HG03520 (cell line): Measurements from ENCODE around the gene BCO1.

Experiments
- ATAC-seq: cut with Tn5 transposase; IDR thresholded peaks from one replicate; pipeline ENCODE4 v1.9.1; 2021; ENCODE audit warnings: mild to moderate bottlenecking, moderate library complexity; ENCODE audit not compliant: unreplicated experiment

The BCO1 gene

DNA sequence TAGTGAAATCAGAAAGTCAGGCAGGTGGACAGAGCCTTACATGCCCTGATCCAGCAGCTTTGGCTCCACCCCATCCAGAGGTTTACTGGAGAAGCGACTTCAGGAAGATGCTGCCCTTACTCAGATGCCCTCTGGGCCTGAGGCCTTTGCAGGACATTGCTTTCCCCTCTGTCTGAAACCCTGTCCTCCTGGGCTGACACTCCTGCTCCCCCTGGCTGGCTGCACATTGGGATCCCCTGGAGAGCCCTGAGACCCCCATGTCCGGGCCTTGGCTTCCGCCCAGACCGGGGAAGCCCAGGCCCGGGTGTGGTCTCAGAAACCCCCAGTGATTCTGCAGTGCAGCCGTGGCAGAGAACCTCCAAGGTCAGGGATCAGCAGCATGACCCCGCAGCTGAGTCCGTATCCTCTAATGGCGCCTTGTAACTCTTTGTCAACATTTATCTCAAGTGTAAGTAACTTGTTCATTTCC is 36.6 kb downstream of the BCO1 start:
- ATAC-seq = no peak

DNA sequence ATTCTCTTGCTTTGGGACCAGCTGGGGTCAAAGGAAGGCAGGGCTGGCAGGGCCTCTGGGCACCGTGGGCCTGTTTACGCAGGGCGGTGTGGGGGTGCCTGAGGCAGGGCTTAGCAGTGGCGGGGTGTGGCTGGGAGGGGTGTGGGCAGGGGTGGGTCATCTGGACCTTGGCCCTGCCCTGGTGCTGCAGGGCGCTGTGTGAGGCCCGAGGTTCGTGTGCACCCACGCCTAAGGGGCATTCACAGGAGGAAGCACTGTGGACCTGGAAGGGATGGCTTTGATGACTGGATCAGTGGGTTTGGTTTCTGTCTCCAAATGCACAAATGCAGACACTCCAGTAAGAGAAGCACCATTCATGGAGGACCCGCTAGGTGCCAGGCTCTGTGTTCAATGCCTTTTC is 37.3 kb downstream of the BCO1 start:
- ATAC-seq = no peak

DNA sequence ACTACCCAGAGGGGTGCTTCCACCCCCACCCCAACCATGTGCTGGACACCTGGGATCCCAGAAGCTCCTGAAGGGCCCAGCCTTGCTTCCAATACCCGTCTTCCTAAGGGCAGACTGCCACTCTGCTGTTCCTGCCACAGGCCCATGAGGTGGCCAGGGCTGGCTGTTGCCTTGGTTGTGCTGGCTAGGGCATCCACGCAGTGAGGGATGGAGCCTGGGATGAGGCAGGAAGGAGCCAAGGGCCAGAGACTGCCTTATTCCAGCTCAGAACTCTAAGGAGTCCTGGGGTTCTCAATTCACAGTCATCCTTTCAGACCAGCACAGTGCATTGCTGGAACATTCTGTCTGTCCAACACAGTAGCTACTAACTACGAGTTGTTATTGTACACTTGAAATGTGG is 37.8 kb downstream of the BCO1 start:
- no peak for ATAC-seq

DNA sequence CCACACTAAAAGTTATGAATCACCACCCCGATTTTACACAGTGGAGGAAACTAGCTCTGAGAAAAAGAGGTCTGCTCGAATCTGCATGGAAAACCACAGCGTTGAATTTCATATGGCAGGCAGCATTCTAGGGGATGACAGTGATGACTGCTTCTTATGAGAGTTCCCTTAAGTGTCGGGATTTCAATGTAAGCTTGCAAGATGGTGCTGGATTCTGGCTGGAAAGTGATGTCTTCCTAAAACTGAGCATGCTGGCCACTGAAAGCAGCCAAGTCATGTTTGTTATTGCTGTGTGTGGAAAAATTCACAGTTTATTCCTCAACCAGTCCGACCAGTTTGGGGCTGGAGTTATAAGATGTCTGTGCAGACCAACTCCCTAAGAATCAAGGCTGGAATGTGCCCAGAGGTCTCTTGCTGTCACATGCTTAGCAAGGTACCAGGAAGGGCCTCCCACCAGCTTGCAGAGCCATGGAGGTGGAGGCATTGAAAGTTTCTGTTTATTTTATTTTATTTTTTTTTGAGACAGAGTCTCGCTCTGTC is 39.1 kb downstream of the BCO1 start:
- no peak for ATAC-seq

DNA sequence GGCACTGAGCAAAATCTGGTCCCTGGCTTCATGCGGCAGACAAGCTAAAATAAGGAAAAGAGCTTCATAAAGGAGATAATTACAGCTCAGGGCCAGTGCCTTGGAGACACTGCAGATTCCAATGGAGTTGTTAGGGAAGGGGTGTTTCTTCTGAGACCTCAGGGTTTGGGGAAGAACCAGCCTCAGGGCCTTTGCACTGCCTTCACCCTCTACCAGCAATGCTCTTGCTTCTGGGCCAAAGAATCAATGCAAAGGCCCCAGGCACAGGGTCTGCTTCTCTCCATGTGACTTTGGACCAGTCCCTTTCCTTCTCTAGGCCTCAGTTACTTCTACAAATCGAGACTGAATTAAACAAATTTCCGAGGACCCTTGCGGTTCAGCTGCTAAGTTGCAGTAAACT is 40.0 kb downstream of the BCO1 start:
- no peak for ATAC-seq

DNA sequence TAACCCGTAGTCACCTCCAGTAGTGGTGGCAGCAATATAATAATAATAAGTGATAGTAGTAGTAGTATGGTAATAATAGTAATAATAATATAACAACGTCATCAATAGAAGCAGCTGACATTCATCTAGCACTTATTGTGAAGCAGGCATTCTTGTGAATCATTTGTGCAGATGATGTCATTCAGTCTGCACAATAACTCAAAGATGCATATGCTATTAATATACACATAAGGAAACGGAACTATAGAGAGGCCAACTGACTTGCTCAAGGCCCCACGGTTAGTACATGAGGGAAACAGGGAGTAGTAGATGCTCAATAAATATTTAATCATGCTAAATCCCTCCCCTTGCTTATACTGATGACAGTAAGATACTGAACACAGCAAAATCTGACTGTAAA is 40.9 kb downstream of the BCO1 start:
- ATAC-seq = no peak

DNA sequence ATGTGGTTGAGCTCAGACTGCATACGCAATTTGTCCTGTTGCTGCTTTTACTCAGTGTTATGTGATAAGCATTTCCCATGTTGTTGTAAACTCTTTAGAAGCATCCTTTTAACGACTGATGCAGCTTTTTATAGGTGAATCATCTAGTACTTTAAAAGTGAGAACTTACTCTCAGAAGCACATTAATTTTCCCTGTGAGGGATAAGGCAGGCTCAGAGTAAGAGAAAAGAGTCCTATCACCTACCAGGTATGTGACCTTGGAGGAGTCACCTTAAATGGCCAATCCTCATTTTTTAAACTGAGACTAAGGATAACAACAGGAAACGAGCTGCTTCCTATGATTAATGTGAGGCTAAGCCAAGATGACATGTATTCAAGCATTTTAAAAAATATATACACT is 41.9 kb downstream of the BCO1 start:
- no peak for ATAC-seq

DNA sequence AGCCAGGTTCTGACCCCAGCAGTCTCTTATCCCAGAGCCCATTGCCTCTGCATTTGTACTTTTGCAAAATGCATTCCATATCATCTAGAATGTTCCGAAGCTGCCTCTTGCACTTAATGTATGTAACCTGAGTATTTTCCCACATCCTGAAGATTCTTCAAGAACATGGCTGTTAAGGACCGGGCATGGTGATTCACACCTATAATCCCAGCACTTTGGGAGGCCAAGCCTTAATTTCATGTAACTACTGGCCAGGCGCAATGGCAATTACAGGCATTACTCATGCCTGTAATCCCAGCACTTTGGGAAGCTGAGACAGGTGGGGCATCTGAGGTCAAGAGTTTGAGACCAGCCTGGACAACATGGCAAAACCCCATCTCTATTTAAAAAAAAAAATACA is 44.6 kb downstream of the BCO1 start:
- ATAC-seq = no peak

DNA sequence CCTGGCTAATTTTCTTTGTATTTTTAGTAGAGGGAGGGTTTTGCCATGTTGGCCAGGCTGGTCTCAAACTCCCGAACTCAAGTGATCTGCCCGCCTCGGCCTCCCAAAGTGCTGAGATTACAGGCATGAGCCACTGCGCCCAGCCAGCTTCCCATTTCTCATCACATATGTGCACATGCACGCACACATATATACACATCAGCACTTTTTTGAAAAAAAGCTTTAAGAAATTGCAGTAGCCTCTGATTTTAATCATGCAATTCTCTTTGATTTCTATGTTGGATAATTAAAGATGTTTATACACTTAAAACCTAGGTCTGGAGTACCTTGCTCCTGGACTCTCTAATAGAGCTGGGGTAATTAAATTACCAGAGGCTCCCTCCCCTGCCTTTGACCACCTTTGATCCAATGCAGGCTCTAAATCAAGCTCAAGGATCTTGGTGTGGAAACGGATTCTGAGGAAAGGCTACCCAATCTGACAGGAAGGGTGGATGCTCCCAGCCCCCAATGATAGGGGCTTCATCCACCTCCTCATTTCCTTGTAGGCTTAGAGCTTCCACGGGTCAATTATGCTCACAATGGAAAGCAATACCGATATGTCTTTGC is 46.6 kb downstream of the BCO1 start:
- ATAC-seq = no peak

DNA sequence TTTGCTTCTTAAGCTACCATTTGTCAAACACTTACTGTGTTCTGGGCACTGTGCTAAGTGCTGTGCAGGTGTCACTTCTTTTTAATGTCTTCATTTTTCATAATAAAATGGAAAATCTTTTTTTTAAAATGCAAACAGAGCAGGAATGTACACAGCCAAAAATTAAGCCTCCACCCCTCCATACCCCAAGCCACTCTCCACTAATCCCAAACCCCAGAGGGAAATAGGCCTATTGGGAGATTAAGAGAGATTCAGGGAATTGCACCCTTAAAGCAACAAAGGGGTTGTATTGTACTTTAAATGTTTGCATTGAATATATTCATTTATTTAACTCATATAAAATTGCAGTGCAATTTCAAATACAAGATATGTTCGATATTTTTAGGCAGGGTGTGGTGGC is 47.7 kb downstream of the BCO1 start:
- no peak for ATAC-seq

DNA sequence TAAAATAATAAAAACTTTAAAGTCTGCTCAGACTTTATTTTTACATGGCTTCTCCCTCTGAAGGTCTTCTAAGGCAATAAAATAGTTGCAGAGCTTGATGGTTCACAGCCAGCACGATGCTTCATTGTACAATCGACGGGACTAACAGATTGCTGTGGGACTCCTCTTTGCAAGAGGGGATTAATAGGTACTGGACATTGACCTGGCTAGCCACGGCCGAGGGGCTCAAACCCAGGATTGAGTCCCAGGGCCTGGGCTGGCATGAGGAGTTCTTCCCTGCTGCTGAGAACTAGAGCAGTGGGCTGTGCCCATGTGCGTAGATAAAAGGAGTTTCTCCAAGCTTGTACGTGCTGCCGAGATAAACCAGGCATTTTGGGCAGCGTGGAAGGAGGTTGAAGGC is 52.6 kb downstream of the BCO1 start:
- ATAC-seq = no peak

DNA sequence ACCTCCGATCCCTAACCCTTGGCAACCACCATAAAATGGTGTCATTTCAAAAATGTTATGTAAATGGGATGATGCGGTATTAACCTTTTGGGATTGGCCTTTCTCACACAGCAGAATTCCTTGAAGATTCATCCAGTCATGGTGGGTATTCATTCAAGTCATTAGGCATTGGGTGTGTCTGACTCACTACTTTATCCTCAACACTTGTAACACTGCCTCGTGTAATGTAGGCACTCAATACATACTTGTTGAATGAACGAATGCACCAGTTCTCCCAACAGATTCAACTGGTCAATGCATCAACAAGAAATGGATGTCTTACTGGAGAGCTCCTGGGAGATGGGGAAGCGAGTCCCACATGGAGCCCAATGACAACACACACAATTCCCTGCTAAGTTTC is 54.4 kb downstream of the BCO1 start:
- ATAC-seq = no peak

DNA sequence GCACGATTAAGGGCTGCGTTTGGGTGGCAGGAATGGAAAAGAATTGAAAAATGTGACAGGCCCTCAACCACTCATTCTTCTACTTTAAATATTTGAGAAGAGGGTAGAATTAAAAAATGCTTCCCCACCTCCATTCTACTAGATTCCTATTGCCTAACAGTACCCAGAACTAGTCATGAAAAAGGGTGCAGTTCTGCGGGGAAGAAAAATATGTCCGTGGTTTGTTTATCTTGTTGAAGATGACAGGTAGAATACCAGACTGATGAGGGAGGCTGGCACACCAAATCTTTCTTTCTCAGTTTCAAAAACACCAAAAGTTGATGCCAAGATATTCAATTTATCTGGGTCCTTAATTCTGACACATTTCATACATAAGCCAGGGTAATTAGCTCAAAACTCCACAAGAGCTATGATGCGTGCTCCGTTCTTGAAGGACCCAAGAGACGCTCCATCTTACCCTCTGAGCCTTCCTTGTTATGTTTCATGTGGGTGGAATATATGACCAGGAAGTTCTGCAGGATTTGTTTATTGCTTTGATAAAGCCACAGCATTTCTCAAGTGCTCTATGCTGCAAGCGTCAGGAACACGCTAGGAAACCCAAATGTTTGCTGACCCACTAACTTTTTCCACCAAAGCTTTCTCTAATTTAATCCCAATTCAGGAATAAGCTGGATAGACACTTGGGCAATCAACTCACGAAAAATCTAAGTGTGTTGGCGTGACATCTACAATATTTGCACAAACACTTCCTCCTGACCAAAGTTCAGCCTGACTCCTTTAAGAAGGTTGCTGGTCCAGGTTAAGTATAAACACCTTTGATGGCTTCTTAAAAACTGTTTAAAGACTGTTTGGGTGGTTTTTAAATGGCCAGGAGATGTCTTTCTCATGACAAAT is 55.7 kb downstream of the BCO1 start:
- ATAC-seq = no peak

DNA sequence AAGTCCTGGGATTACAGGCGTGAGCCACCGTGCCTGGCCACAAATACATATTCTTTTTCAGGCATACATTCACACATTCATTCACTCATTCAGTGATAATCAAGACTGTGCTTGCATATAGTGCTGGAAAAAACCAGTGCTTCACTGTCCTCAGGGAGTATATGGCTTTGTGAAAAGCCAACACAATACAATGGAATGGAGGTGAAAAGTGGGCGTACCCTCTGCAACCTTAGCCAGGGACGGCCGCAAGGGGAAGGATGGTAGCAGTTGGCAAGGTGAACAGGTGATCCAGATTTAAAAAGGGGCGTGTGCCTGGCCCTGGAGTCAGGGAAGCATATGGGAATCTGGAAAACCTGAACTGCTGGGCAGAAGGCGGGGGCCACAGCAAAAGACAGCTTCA is 58.1 kb downstream of the BCO1 start:
- no peak for ATAC-seq

DNA sequence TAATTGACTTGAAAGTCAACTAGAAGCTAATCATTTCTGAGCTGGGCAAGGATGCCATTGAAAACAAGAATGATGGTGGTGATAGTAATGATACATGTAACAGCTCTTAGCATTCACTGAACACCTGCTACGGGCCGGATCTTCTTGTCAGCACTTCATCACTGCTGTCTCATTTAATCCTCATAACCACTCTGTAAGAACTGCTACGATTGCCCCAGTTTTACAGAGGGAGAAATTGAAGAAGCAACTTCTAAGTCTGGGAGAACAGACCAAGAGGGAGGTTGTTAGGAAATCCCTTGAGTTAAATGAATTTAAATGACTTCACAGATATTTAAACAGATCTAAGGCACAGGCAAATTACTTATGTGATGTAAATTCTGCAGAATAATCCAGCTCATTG is 69.3 kb downstream of the BCO1 start:
- ATAC-seq = no peak

DNA sequence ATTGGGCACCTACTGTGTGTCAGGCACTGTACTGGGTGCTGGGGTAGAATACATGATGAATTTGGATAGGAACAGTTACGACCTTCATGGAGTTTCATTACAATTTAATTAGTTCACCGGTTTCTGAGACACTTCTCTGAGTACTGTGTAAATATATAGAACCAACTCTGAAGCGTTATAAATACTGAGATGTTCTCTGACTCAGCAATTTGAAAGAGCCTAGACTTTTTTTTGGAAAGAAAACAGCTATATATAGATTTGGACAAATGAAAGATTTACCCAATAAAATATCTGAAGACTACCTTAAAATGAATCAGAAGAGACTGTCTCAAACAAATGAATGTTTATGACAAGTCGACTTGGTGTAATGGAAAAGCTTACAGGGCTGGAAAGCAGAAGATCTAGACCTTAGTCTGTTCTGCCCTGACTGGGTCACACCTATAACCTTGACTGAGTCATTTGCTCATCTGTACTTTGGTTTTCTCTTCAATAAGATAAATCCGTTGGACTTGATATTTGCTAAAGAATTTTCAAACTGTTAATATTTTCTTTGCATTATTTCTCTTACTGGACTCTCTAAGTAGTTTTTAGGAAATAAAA is 71.7 kb downstream of the BCO1 start:
- no peak for ATAC-seq

DNA sequence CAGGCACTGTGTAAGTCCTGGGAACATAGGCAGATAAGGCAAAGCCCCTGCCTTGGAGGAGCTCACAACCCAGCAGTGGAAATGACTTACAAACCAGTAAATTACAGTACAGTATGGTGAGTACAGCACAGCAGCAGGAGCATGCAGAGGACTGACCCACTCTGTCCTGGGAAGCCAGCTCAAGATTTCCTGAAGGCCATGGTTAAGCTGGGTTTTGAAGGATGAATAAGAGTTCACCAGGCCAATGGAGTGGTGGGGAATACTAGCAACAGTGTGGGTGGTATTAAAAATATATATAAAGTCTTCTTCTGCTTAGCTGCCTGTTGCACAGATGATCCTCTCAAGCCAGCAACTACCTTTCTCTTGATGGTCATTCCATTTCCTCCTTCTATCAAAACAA is 73.3 kb downstream of the BCO1 start:
- ATAC-seq = no peak

DNA sequence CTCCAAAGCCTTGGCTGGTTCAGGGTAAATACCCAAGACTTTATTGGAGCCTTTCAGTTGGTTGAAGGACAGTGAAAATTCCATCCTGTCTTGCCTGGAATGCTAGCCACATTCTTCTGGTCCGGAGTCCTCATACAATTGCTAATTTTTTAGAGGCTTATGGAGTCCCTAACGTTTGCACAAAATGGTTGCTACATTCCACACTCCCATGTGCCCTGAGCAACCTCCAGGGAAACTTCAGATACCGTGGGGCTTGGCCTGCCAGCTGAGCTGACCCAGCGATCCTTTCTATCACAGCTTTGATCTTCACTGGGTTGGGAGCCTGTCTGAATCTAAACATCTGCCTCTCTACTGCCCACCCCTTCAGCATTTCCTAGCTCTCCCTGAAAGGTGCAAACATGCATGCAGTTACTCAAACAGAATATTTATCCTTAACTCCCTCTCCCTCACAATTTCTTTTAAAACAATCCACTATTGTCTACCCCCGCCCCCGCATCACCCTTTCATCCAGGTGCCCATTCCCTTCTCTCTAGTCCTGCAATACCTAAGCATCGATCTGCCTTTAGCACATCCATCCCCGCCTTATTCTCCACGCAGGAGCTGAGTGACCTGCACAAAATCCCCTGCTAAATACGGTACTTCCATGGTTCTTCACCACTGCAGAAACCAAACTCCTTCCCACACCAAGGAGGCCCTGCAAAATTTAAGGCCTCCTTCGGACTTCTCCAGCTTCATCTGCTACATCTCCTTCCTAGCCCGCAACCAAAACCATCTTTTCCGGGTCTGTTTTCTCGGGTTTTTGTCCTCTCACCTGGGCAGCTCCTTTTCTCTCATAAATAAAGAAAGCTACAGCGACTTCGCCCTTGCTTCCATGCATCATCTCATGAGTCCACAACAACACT is 75.5 kb downstream of the BCO1 start:
- ATAC-seq = no peak

DNA sequence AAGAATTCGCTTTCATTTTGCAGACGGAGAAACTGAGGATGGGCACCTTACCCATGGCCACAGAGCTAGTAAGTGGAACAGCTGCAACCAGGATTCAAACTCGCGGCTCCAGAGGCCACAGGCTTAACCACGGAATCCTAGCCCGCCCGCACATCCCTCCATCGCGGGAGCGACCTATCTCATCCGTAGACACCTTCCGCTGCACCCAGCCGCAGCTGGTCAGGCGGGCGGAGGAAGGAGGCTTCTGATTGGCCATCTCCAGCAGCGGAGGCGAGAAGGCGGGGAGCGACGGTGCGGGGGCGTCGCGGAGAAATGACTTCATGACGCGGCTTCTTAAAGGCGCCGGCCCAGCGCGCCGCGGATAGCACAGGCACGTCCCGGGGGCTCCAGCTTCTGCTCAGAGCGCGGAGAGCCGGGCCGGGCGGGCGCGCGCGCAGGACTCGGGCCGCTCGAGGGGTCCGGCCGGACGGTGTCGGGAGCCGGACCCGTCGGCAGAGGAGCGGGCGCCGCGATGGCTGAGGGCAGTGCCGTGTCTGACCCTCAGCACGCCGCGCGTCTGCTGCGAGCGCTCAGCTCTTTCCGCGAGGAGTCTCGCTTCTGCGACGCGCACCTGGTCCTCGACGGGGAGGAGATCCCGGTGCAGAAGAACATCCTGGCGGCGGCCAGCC is 76.2 kb downstream of the BCO1 start, which contains the start of gene GAN:
GAN (plus strand) TSS at position 360 of the 668 bp plus-strand sequence; CDS start at position 512, 152 bp downstream.
- peak; percentile 92 for ATAC-seq
